Sigmoid colon (tissue), 4 donors: ENCODE data around the gene CCDC192.

Experiments
- CTCF ChIP-seq, 4 experiments: fragments of 450-650 bp in 3 of 4; fragments of 200-600 bp in 1 of 4; IDR thresholded peaks; one replicate each; pipeline ENCODE4 v1.5.1; 2016 to 2019; ENCODE audit warnings: antibody characterized with exemption in 4 of 4, mild to moderate bottlenecking in 3 of 4, moderate library complexity in 2 of 4
- EP300 ChIP-seq, 4 donors: sonication (generic); formaldehyde crosslinking; IDR thresholded peaks; one replicate each; pipeline ENCODE4 v1.6.1; 2017; ENCODE audit warnings: antibody characterized with exemption in 4 of 4
- POLR2A ChIP-seq, 2 donors: fragments of 450-650 bp; IDR thresholded peaks; one replicate each; pipeline ENCODE4 v1.6.1; 2016; ENCODE audit warnings: antibody characterized with exemption in 2 of 2, mild to moderate bottlenecking in 2 of 2, moderate library complexity in 2 of 2
- POLR2AphosphoS5 ChIP-seq, 4 donors: sonication (generic); formaldehyde crosslinking; IDR thresholded peaks; one replicate each; pipeline ENCODE4 v1.6.1; 2017; ENCODE audit warnings: antibody characterized with exemption in 4 of 4

GRCh38 chr5:127702926-127703561 lies at the start of gene CCDC192:
- no peak for TF ChIP-seq POLR2A (IDR thresholded peaks at IDR 0.05)
- TF ChIP-seq CTCF (IDR thresholded peaks at IDR 0.05) = no peak
- no peak for TF ChIP-seq EP300 (IDR thresholded peaks at IDR 0.05)
- TF ChIP-seq POLR2AphosphoS5 (IDR thresholded peaks at IDR 0.05) = no peak
